Esophagus mucosa (tissue), 1 donor: Measurements from ENCODE around the gene GPATCH3. TPM values are rescaled to one million over a fixed set of nuclear protein-coding genes. Genes with fewer than 3 reads are reported as not detected.

Source experiments
- ATAC-seq: fragments of 200-7000 bp; cut with Tn5 transposase; one replicate; pipeline ENCODE4 v1.9.1; 2020
- total RNA-seq: library from RNA; stranded (reverse); gene quantifications from one replicate; pipeline ENCODE4 v1.2.4, GENCODE V29; 2023
- donor health status: DM: yes; HTN: yes; CAD: no.

Gene GPATCH3
- total RNA-seq, 1 donor from 2014 or later = 10.4 TPM

GRCh38 chr1:26844424-26845196, 55.7 kb downstream of the GPATCH3 start:
- peak; percentile 10 for ATAC-seq

Other genes starting within 250 kb of the GPATCH3 start
- 44.3 TPM for gene ARID1A, start 204.5 kb downstream of the GPATCH3 start, total RNA-seq
- gene PIGV, start 112.5 kb downstream of the GPATCH3 start, total RNA-seq = 9.4 TPM
- 19.2 TPM for gene ZDHHC18, start 73.8 kb downstream of the GPATCH3 start, total RNA-seq
- 2,315 TPM for gene SFN, start 37.3 kb downstream of the GPATCH3 start, total RNA-seq
- gene GPN2, start 10.2 kb downstream of the GPATCH3 start, total RNA-seq = 20.0 TPM
- gene NR0B2, start 13.5 kb upstream of the GPATCH3 start, total RNA-seq = not detected
- gene NUDC, start 21.3 kb upstream of the GPATCH3 start, total RNA-seq = 35.7 TPM
- 16.5 TPM for gene KDF1, start 60.0 kb upstream of the GPATCH3 start, total RNA-seq
- gene TRNP1, start 93.2 kb upstream of the GPATCH3 start, total RNA-seq = 75.0 TPM
- gene TENT5B, start 112.4 kb upstream of the GPATCH3 start, total RNA-seq = 51.3 TPM